ENCODE data around the gene SF3B3. TPM values are rescaled to one million over a fixed set of nuclear protein-coding genes. Genes with fewer than 3 reads are reported as not detected.
"Not testable (repeated sequence)": the region's sequence is repeated elsewhere in the genome, so short reads cannot be mapped to it uniquely, and the experiment has no call there.

The SF3B3 gene
- total RNA-seq, 1 donor = 142 TPM

DNA sequence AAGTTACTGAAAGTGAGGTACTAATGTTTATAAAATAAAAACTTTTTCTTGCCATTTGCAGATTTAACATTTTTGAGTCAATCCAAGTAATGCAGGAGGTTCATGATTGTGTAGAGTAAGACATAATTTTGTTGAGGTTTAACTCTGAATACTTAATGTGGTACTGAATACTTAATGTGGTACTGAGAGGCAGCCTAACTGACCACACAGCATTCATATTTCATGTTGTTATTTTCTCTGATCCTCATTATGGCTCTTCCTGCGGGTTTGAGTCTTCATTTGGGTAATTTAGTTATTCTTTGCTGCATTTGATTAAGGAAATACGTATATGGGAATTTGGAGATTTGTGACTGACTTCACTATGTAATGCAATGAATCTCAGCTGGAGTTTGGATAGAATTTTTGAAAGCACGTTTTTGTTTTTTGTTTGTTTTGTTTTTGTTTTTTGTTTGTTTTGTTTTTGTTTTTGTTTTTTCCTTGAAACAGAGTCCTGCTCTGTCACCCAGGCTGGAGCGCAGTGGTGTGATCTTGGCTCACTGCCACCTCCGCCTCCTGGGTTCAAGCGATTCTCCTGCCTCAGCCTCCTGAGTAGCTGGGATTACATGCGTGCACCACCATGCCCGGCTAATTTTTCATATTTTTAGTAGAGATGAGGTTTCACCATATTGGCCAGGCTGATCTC lies 3.8 kb downstream of the SF3B3 start:
- Histone ChIP-seq H3K4me1 (ENCODE audit: insufficient read depth, low read length) (peaks cover 40% of the 10 kb centered on the region), H3K36me3 (ENCODE audit: insufficient read depth, low read length) (peaks cover 57% of the 10 kb centered on the region), H3K79me2 (ENCODE audit: insufficient read depth, low read length) (peaks cover 94% of the 10 kb centered on the region), H4K20me1 (ENCODE audit: insufficient read depth, low read length) (peaks cover 40% of the 10 kb centered on the region), H3K4me2 (ENCODE audit: insufficient read depth, low read length) (peak overlapping the region; percentile 52), H3K9me3 (ENCODE audit: low read depth, low read length) (no peaks in the 10 kb centered on the region), H2AFZ (ENCODE audit: low read length) (no peak overlapping the region), H3K4me3 (ENCODE audit: insufficient read depth, low read length) (peak overlapping the region; percentile 27), H3K27me3 (ENCODE audit: insufficient read depth, low read length) (no peaks in the 10 kb centered on the region), H3K27ac (ENCODE audit: low read depth, low read length) (no peak overlapping the region)
- TF ChIP-seq, protein P1, sequence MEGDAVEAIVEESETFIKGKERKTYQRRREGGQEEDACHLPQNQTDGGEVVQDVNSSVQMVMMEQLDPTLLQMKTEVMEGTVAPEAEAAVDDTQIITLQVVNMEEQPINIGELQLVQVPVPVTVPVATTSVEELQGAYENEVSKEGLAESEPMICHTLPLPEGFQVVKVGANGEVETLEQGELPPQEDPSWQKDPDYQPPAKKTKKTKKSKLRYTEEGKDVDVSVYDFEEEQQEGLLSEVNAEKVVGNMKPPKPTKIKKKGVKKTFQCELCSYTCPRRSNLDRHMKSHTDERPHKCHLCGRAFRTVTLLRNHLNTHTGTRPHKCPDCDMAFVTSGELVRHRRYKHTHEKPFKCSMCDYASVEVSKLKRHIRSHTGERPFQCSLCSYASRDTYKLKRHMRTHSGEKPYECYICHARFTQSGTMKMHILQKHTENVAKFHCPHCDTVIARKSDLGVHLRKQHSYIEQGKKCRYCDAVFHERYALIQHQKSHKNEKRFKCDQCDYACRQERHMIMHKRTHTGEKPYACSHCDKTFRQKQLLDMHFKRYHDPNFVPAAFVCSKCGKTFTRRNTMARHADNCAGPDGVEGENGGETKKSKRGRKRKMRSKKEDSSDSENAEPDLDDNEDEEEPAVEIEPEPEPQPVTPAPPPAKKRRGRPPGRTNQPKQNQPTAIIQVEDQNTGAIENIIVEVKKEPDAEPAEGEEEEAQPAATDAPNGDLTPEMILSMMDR (IDR thresholded peaks at IDR 0.05; ENCODE audit: extremely low read depth, low read depth, low read length) = no peak
- DNase-seq (ENCODE audit: insufficient read length, low spot score, missing footprints) = no peak

- Histone ChIP-seq H3K27ac (ENCODE audit: low read depth, low read length) (peak overlapping the region; percentile 15), H4K20me1 (ENCODE audit: insufficient read depth, low read length) (peaks cover 44% of the 10 kb centered on the region), H3K79me2 (ENCODE audit: insufficient read depth, low read length) (peaks cover 96% of the 10 kb centered on the region), H3K9me3 (ENCODE audit: low read depth, low read length) (no peaks in the 10 kb centered on the region), H3K4me3 (ENCODE audit: insufficient read depth, low read length) (no peak overlapping the region), H3K36me3 (ENCODE audit: insufficient read depth, low read length) (peaks cover 75% of the 10 kb centered on the region), H2AFZ (ENCODE audit: low read length) (no peak overlapping the region), H3K27me3 (ENCODE audit: insufficient read depth, low read length) (no peaks in the 10 kb centered on the region), H3K4me2 (ENCODE audit: insufficient read depth, low read length) (peak overlapping the region; percentile 2), H3K4me1 (ENCODE audit: insufficient read depth, low read length) (peaks cover 35% of the 10 kb centered on the region)
- TF ChIP-seq, protein P1 (IDR thresholded peaks at IDR 0.05; ENCODE audit: extremely low read depth, low read depth, low read length) = peak; percentile 64
- peak; percentile 88 for DNase-seq (ENCODE audit: insufficient read length, low spot score, missing footprints)
Measured at GRCh38 chr16:70529051-70529777, 5.6 kb downstream of the SF3B3 start.

GRCh38 chr16:70529954-70530353 lies 6.3 kb downstream of the SF3B3 start:
- Histone ChIP-seq H3K36me3 (ENCODE audit: insufficient read depth, low read length) (peaks cover 82% of the 10 kb centered on the region), H3K4me1 (ENCODE audit: insufficient read depth, low read length) (peaks cover 34% of the 10 kb centered on the region), H3K79me2 (ENCODE audit: insufficient read depth, low read length) (peaks cover 96% of the 10 kb centered on the region), H4K20me1 (ENCODE audit: insufficient read depth, low read length) (peaks cover 46% of the 10 kb centered on the region)
- H3K27me3 ChIP-seq (ENCODE audit: insufficient read depth, low read length); H2AFZ ChIP-seq (ENCODE audit: low read length); H3K27ac ChIP-seq (ENCODE audit: low read depth, low read length); DNase-seq (ENCODE audit: insufficient read length, low spot score, missing footprints); H3K4me3 ChIP-seq (ENCODE audit: insufficient read depth, low read length); H3K4me2 ChIP-seq (ENCODE audit: insufficient read depth, low read length); H3K9me3 ChIP-seq (ENCODE audit: low read depth, low read length): not testable (repeated sequence)

DNA sequence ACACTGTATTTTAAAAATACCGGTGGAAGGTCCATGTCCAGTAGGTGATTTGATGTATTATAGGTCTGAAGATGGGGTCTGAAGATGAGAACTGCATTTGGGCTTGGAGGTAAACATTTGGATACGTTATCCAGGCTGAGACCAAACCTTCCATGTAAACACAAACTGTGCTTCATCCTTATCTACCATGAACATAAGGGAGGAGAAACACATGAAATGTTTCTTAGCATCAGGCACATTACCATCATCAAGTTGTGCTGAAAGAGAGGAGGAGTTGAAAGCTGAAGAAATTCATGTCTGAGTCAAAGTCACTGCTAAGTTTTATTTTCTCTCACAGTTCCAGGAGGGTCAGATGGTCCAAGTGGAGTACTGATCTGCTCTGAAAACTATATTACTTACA lies 11.4 kb downstream of the SF3B3 start:
- Histone ChIP-seq H4K20me1 (ENCODE audit: insufficient read depth, low read length) (peaks cover 27% of the 10 kb centered on the region), H3K27ac (ENCODE audit: low read depth, low read length) (peak overlapping the region; percentile 20), H3K4me3 (ENCODE audit: insufficient read depth, low read length) (no peak overlapping the region), H3K36me3 (ENCODE audit: insufficient read depth, low read length) (peaks cover 91% of the 10 kb centered on the region), H3K4me1 (ENCODE audit: insufficient read depth, low read length) (no peaks in the 10 kb centered on the region), H3K9me3 (ENCODE audit: low read depth, low read length) (no peaks in the 10 kb centered on the region), H3K79me2 (ENCODE audit: insufficient read depth, low read length) (peaks cover 92% of the 10 kb centered on the region), H3K27me3 (ENCODE audit: insufficient read depth, low read length) (no peaks in the 10 kb centered on the region), H3K4me2 (ENCODE audit: insufficient read depth, low read length) (no peak overlapping the region), H2AFZ (ENCODE audit: low read length) (no peak overlapping the region)
- DNase-seq (ENCODE audit: insufficient read length, low spot score, missing footprints) = peak; percentile 19
- TF ChIP-seq, protein P1 (IDR thresholded peaks at IDR 0.05; ENCODE audit: extremely low read depth, low read depth, low read length) = no peak
